ENCODE measurements around the gene APCDD1L. TPM values are rescaled to one million over a fixed set of nuclear protein-coding genes. Genes with fewer than 3 reads are reported as not detected.

Gene APCDD1L
- polyA plus RNA-seq, 1 donor from 2014 or later, result not detected

GRCh38 chr20:58434326-58434725, 80.9 kb downstream of the APCDD1L start:
- no peaks in the 10 kb centered on the region for H3K9me3 ChIP-seq (ENCODE audit: low read length)
- H3K4me3 ChIP-seq (ENCODE audit: low read length), result no peak overlapping the region
- no peak overlapping the region for H2AFZ ChIP-seq (ENCODE audit: low read depth, low read length)
- no peaks in the 10 kb centered on the region for H4K20me1 ChIP-seq (ENCODE audit: insufficient read depth)
- no peaks in the 10 kb centered on the region for H3K9me2 ChIP-seq (ENCODE audit: insufficient read depth, low read length)
- no peak overlapping the region for H3K9ac ChIP-seq (ENCODE audit: low read length)
- no peaks in the 10 kb centered on the region for H3F3A ChIP-seq (ENCODE audit: insufficient read depth, low read length, poor library complexity, severe bottlenecking)
- no peak overlapping the region for H3K4me2 ChIP-seq (ENCODE audit: low read length)
- H3K79me2 ChIP-seq (replicated peaks; ENCODE audit: insufficient read depth, low read length), result peaks cover 22% of the 10 kb centered on the region
- H3K27ac ChIP-seq (ENCODE audit: low read length), result no peak overlapping the region
- no peaks in the 10 kb centered on the region for H3K27me3 ChIP-seq (ENCODE audit: insufficient read depth, low read depth, low read length)
- TF ChIP-seq, protein P1, sequence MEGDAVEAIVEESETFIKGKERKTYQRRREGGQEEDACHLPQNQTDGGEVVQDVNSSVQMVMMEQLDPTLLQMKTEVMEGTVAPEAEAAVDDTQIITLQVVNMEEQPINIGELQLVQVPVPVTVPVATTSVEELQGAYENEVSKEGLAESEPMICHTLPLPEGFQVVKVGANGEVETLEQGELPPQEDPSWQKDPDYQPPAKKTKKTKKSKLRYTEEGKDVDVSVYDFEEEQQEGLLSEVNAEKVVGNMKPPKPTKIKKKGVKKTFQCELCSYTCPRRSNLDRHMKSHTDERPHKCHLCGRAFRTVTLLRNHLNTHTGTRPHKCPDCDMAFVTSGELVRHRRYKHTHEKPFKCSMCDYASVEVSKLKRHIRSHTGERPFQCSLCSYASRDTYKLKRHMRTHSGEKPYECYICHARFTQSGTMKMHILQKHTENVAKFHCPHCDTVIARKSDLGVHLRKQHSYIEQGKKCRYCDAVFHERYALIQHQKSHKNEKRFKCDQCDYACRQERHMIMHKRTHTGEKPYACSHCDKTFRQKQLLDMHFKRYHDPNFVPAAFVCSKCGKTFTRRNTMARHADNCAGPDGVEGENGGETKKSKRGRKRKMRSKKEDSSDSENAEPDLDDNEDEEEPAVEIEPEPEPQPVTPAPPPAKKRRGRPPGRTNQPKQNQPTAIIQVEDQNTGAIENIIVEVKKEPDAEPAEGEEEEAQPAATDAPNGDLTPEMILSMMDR (IDR thresholded peaks at IDR 0.05; ENCODE audit: poor library complexity, severe bottlenecking), result no peak
- TF ChIP-seq POLR2AphosphoS5 (IDR thresholded peaks at IDR 0.05) (no peak), TAF1 (IDR thresholded peaks at IDR 0.05; ENCODE audit: low read depth) (no peak), EP300 (conservative IDR thresholded peaks at IDR 0.05; ENCODE audit: poor library complexity, severe bottlenecking) (no peak), REST (IDR thresholded peaks at IDR 0.05; ENCODE audit: borderline replicate concordance) (no peak), RAD21 (conservative IDR thresholded peaks at IDR 0.05) (no peak), MXI1 (conservative IDR thresholded peaks at IDR 0.05; ENCODE audit: poor library complexity, severe bottlenecking) (no peak)
- no peaks in the 10 kb centered on the region for H3K36me3 ChIP-seq (ENCODE audit: insufficient read depth, low read length)

DNA sequence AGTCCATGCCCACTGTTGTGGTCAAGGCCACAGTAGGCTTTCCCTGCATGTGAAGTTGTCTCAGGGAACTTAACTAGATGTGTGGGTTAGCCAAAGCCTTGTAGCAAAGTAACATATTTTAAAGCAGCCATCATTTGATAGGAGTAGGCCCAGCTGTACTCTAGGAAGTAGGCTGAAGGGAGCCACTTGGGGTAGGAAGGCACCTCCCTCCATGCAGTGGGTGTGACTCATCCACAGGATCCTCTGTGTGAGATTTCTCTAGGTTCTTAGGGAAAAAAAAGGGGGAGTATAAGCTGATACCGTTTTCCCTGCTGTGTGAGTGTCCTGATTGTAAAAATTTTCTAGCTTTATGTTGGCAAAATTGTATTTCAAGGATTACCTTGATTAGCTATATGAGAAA, 81.4 kb downstream of the APCDD1L start:
- Histone ChIP-seq H3K27ac (ENCODE audit: low read length) (no peak overlapping the region), H3K36me3 (ENCODE audit: insufficient read depth, low read length) (no peaks in the 10 kb centered on the region), H2AFZ (ENCODE audit: low read depth, low read length) (no peak overlapping the region), H3K9me3 (ENCODE audit: low read length) (no peaks in the 10 kb centered on the region), H4K20me1 (ENCODE audit: insufficient read depth) (no peaks in the 10 kb centered on the region), H3K9me2 (ENCODE audit: insufficient read depth, low read length) (no peaks in the 10 kb centered on the region), H3K4me3 (ENCODE audit: low read length) (no peak overlapping the region), H3K4me2 (ENCODE audit: low read length) (no peak overlapping the region), H3F3A (ENCODE audit: insufficient read depth, low read length, poor library complexity, severe bottlenecking) (no peaks in the 10 kb centered on the region), H3K9ac (ENCODE audit: low read length) (no peak overlapping the region), H3K27me3 (ENCODE audit: insufficient read depth, low read depth, low read length) (no peaks in the 10 kb centered on the region), H3K79me2 (replicated peaks; ENCODE audit: insufficient read depth, low read length) (peaks cover 24% of the 10 kb centered on the region)
- no peak for TF ChIP-seq RAD21 (conservative IDR thresholded peaks at IDR 0.05)
- no peak for TF ChIP-seq EP300 (conservative IDR thresholded peaks at IDR 0.05; ENCODE audit: poor library complexity, severe bottlenecking)
- TF ChIP-seq SMC3 (conservative IDR thresholded peaks at IDR 0.05; ENCODE audit: poor library complexity), result no peak
- TF ChIP-seq POLR2AphosphoS5 (IDR thresholded peaks at IDR 0.05), result no peak
- TF ChIP-seq REST (IDR thresholded peaks at IDR 0.05; ENCODE audit: borderline replicate concordance), result no peak
- TF ChIP-seq, protein P1 (IDR thresholded peaks at IDR 0.05; ENCODE audit: poor library complexity, severe bottlenecking), result no peak
- no peak for TF ChIP-seq TAF1 (IDR thresholded peaks at IDR 0.05; ENCODE audit: low read depth)
- no peak for TF ChIP-seq MXI1 (conservative IDR thresholded peaks at IDR 0.05; ENCODE audit: poor library complexity, severe bottlenecking)
- no peak for TF ChIP-seq EZH2 (IDR thresholded peaks at IDR 0.05; ENCODE audit: borderline replicate concordance, insufficient read depth, low read length, poor library complexity, severe bottlenecking)

All from neural cell (in vitro differentiated cells).